Suprapubic skin (tissue), 4 donors: Measurements from ENCODE around the gene CUTA. TPM values are rescaled to one million over a fixed set of nuclear protein-coding genes. Genes with fewer than 3 reads are reported as not detected.

Experiments used
- DNase-seq, 2 donors: peaks; one replicate each; pipeline ENCODE4 v3.0.0-alpha.2; 2019; ENCODE audit warnings: low spot score in 2 of 2
- H3K27ac ChIP-seq: fragments of 200-600 bp; sonication (generic); one replicate; pipeline ENCODE4 v1.5.1; 2019
- H3K27me3 ChIP-seq: fragments of 200-600 bp; sonication (generic); one replicate; pipeline ENCODE4 v1.5.1; 2019
- H3K36me3 ChIP-seq: fragments of 200-600 bp; sonication (generic); one replicate; pipeline ENCODE4 v1.5.1; 2019
- H3K4me1 ChIP-seq: fragments of 200-600 bp; sonication (generic); one replicate; pipeline ENCODE4 v1.5.1; 2019
- H3K4me3 ChIP-seq: fragments of 200-600 bp; sonication (generic); one replicate; pipeline ENCODE4 v1.5.1; 2019; ENCODE audit warnings: mild to moderate bottlenecking
- H3K9me3 ChIP-seq: fragments of 200-600 bp; sonication (generic); one replicate; pipeline ENCODE4 v1.5.1; 2019
- CTCF ChIP-seq, 2 donors: fragments of 200-600 bp in 1 of 2; fragments of 450-650 bp in 1 of 2; sonication (generic) in 1 of 2; IDR thresholded peaks; one replicate each; pipeline ENCODE4 v1.5.1; 2016 to 2019; ENCODE audit warnings: antibody characterized with exemption in 2 of 2, mild to moderate bottlenecking in 1 of 2, moderate library complexity in 1 of 2
- EP300 ChIP-seq: sonication (generic); formaldehyde crosslinking; IDR thresholded peaks from one replicate; pipeline ENCODE4 v1.6.1; 2017; ENCODE audit warnings: antibody characterized with exemption
- POLR2A ChIP-seq, 2 donors: fragments of 450-650 bp; IDR thresholded peaks; one replicate each; pipeline ENCODE4 v1.6.1; 2017; ENCODE audit warnings: antibody characterized with exemption in 2 of 2, mild to moderate bottlenecking in 2 of 2, moderate library complexity in 2 of 2
- POLR2AphosphoS5 ChIP-seq, 3 donors: sonication (generic); formaldehyde crosslinking; IDR thresholded peaks; one replicate each; pipeline ENCODE4 v1.6.1; 2017; ENCODE audit warnings: antibody characterized with exemption in 3 of 3
- WGBS: methylation state at CpG from one replicate; pipeline ENCODE4 v1.1.5; 2018; 5-methylcytosine and 5-hydroxymethylcytosine counted together
- total RNA-seq, 4 donors: library from RNA; depleted of rRNA; stranded (reverse); fragments of >200 nt; gene quantifications; one replicate each; pipeline ENCODE4 v1.1.0, GENCODE V29; 2016

CUTA gene
- total RNA-seq, 4 donors from 2014 or later = 119 to 185 (median 159) TPM

GRCh38 chr6:33367009-33367714, 50.7 kb downstream of the CUTA start:
- WGBS = 88% methylated on average over 8 of the region's 8 CpGs
- H3K4me3 ChIP-seq = no peak overlapping the region
- no peaks in the 10 kb centered on the region for H3K4me1 ChIP-seq
- DNase-seq = no peak
- H3K27me3 ChIP-seq = no peaks in the 10 kb centered on the region
- no peaks in the 10 kb centered on the region for H3K9me3 ChIP-seq
- H3K27ac ChIP-seq = no peak overlapping the region
- TF ChIP-seq POLR2AphosphoS5 (IDR thresholded peaks at IDR 0.05) (no peak), CTCF (IDR thresholded peaks at IDR 0.05) (no peak), POLR2A (IDR thresholded peaks at IDR 0.05) (no peak), EP300 (no peak)
- H3K36me3 ChIP-seq = no peaks in the 10 kb centered on the region

Other genes starting within 250 kb of the CUTA start
- under 1 TPM; 0.21 to 0.97 (median 0.40) TPM for gene COL11A2, start 225.6 kb downstream of the CUTA start, total RNA-seq
- gene RXRB, start 217.4 kb downstream of the CUTA start, total RNA-seq = 10 to 100 TPM; 18.6 to 47.9 (median 26.9) TPM
- gene SLC39A7, start 217.2 kb downstream of the CUTA start, total RNA-seq = 10 to 100 TPM; 29.3 to 46.3 (median 41.9) TPM
- gene HSD17B8, start 213.5 kb downstream of the CUTA start, total RNA-seq = 10 to 100 TPM; 26.2 to 66.0 (median 50.5) TPM
- gene RING1, start 209.6 kb downstream of the CUTA start, total RNA-seq = 10 to 100 TPM; 11.5 to 18.1 (median 14.9) TPM
- gene VPS52, start 146.2 kb downstream of the CUTA start, total RNA-seq = 10 to 100 TPM; 44.4 to 75.1 (median 59.0) TPM
- 1,000 to 10,000 TPM; 2,261 to 4,381 (median 4,042) TPM for gene RPS18, start 146.0 kb downstream of the CUTA start, total RNA-seq
- 10 to 100 TPM; 16.6 to 26.2 (median 18.2) TPM for gene B3GALT4, start 141.0 kb downstream of the CUTA start, total RNA-seq
- gene WDR46, start 128.9 kb downstream of the CUTA start, total RNA-seq = 10 to 100 TPM; 41.3 to 67.2 (median 50.2) TPM
- gene PFDN6, start 128.5 kb downstream of the CUTA start, total RNA-seq = 10 to 100 TPM; 20.5 to 31.5 (median 22.3) TPM
- gene RGL2, start 119.2 kb downstream of the CUTA start, total RNA-seq = 100 to 1,000 TPM in 1 of 4 donors, 10 to 100 TPM in 3; 80.8 to 118 (median 96.6) TPM
- gene TAPBP, start 104.0 kb downstream of the CUTA start, total RNA-seq = 100 to 1,000 TPM in 3 of 4 donors, 10 to 100 TPM in 1; 91.5 to 132 (median 108) TPM
- 10 to 100 TPM; 32.1 to 36.8 (median 33.4) TPM for gene ZBTB22, start 100.4 kb downstream of the CUTA start, total RNA-seq
- 10 to 100 TPM; 35.6 to 53.2 (median 42.5) TPM for gene DAXX, start 95.1 kb downstream of the CUTA start, total RNA-seq
- 10 to 100 TPM in 2 of 4 donors, 1 to 10 TPM in 2; 3.2 to 19.5 (median 9.8) TPM for gene KIFC1, start 26.3 kb downstream of the CUTA start, total RNA-seq
- gene PHF1, start 7.1 kb downstream of the CUTA start, total RNA-seq = 100 to 1,000 TPM in 1 of 4 donors, 10 to 100 TPM in 3; 35.9 to 102 (median 48.6) TPM
- gene SYNGAP1, start 2.0 kb upstream of the CUTA start, total RNA-seq = 10 to 100 TPM; 13.5 to 30.4 (median 14.0) TPM
- 1 to 10 TPM; 5.9 to 9.9 (median 7.4) TPM for gene ZBTB9, start 36.5 kb upstream of the CUTA start, total RNA-seq
- 10 to 100 TPM; 12.6 to 15.0 (median 14.3) TPM for gene BAK1, start 162.2 kb upstream of the CUTA start, total RNA-seq
- 100 to 1,000 TPM; 174 to 206 (median 199) TPM for gene ITPR3, start 203.2 kb upstream of the CUTA start, total RNA-seq